Astrocyte (in vitro differentiated cells and primary cell): Measurements from ENCODE around the gene KHK. TPM values are rescaled to one million over a fixed set of nuclear protein-coding genes. Genes with fewer than 3 reads are reported as not detected.

Source experiments
- DNase-seq: peaks from one replicate; pipeline ENCODE4 v3.0.0-alpha.2; 2010; ENCODE audit warnings: low read depth
- FAIRE-seq: peaks from 2 replicates; lab custom pipeline; 2011; peaks lifted over from hg19 to GRCh38; lab: Jason Lieb, UNC
- H2AFZ ChIP-seq: 2 replicates; pipeline ENCODE4 v1.6.0; 2012; ENCODE audit warnings: low read depth, low read length, inconsistent platforms
- H3K27ac ChIP-seq: 2 replicates; pipeline ENCODE4 v1.5.1; 2011; ENCODE audit warnings: low read depth, low read length, inconsistent platforms
- H3K27me3 ChIP-seq: 2 replicates; pipeline ENCODE4 v1.6.0; 2011; ENCODE audit warnings: low read length, inconsistent platforms; ENCODE audit not compliant: insufficient read depth
- H3K36me3 ChIP-seq: 2 replicates; pipeline ENCODE4 v1.5.1; 2011; ENCODE audit warnings: low read length, inconsistent platforms; ENCODE audit not compliant: insufficient read depth
- H3K4me1 ChIP-seq: 2 replicates; pipeline ENCODE4 v1.5.1; 2011; ENCODE audit warnings: low read length, inconsistent platforms; ENCODE audit not compliant: insufficient read depth
- H3K4me2 ChIP-seq: 2 replicates; pipeline ENCODE4 v1.6.0; 2012; ENCODE audit warnings: low read length, inconsistent platforms
- H3K4me3 ChIP-seq: 2 replicates; pipeline ENCODE4 v1.5.1; 2011; ENCODE audit warnings: low read depth, mild to moderate bottlenecking, low read length, inconsistent platforms; ENCODE audit not compliant: insufficient read depth
- H3K79me2 ChIP-seq: 2 replicates; pipeline ENCODE4 v1.6.0; 2012; ENCODE audit warnings: mild to moderate bottlenecking, low read length, inconsistent platforms; ENCODE audit not compliant: insufficient read depth
- H3K9ac ChIP-seq: 2 replicates; pipeline ENCODE4 v1.6.0; 2012; ENCODE audit warnings: mild to moderate bottlenecking, low read length, inconsistent platforms
- H3K9me3 ChIP-seq: 2 replicates; pipeline ENCODE4 v1.5.1; 2012; ENCODE audit warnings: low read depth, mild to moderate bottlenecking, low read length, inconsistent platforms; ENCODE audit not compliant: insufficient read depth
- H4K20me1 ChIP-seq: 2 replicates; pipeline ENCODE4 v1.6.0; 2012; ENCODE audit warnings: low read length, inconsistent platforms; ENCODE audit not compliant: insufficient read depth
- H3K27ac Mint-ChIP-seq: one replicate; pipeline ENCODE4 v1.8.0; 2021; ENCODE audit warnings: mild to moderate bottlenecking, mixed read lengths; ENCODE audit not compliant: unreplicated experiment
- H3K27me3 Mint-ChIP-seq: one replicate; pipeline ENCODE4 v1.8.0; 2021; ENCODE audit warnings: low read depth, mixed read lengths; ENCODE audit not compliant: unreplicated experiment
- H3K36me3 Mint-ChIP-seq: one replicate; pipeline ENCODE4 v1.8.0; 2021; ENCODE audit warnings: low read depth, mixed read lengths; ENCODE audit not compliant: unreplicated experiment
- H3K4me1 Mint-ChIP-seq: one replicate; pipeline ENCODE4 v1.8.0; 2021; ENCODE audit warnings: low read depth, mixed read lengths; ENCODE audit not compliant: unreplicated experiment
- H3K4me3 Mint-ChIP-seq: one replicate; pipeline ENCODE4 v1.8.0; 2021; ENCODE audit warnings: mild to moderate bottlenecking, moderate library complexity, mixed read lengths; ENCODE audit not compliant: unreplicated experiment
- H3K9me3 Mint-ChIP-seq: one replicate; pipeline ENCODE4 v1.8.0; 2021; ENCODE audit warnings: mild to moderate bottlenecking, mixed read lengths; ENCODE audit not compliant: unreplicated experiment
- CTCF ChIP-seq: IDR thresholded peaks from 2 replicates; pipeline ENCODE4 v1.5.1; 2011; ENCODE audit warnings: low read depth, mild to moderate bottlenecking, inconsistent platforms, low read length, moderate library complexity; ENCODE audit not compliant: insufficient read depth
- EZH2 ChIP-seq: IDR thresholded peaks from 2 replicates; pipeline ENCODE4 v1.6.1; 2012; ENCODE audit warnings: mild to moderate bottlenecking, low read length, inconsistent platforms; ENCODE audit not compliant: insufficient read depth
- total RNA-seq: library from RNA; stranded (reverse); gene quantifications from 2 replicates; pipeline ENCODE4 v1.2.1, GENCODE V29; 2021

The KHK gene
- total RNA-seq, 1 donor from 2014 or later: 0.95 TPM

GRCh38 chr2:27087823-27088410, 1.3 kb downstream of the KHK start:
- Histone ChIP-seq H2AFZ (no peak overlapping the region), H4K20me1 (peaks cover 3% of the 10 kb centered on the region), H3K27me3 (no peaks in the 10 kb centered on the region), H3K27ac (no peak overlapping the region), H3K9me3 (no peaks in the 10 kb centered on the region), H3K79me2 (no peaks in the 10 kb centered on the region), H3K36me3 (peaks cover 2% of the 10 kb centered on the region), H3K4me3 (no peak overlapping the region), H3K4me1 (peaks cover 19% of the 10 kb centered on the region), H3K4me2 (no peak overlapping the region), H3K9ac (no peak overlapping the region)
- H3K4me3 Mint-ChIP-seq: no peak overlapping the region
- no peaks in the 10 kb centered on the region for H3K9me3 Mint-ChIP-seq
- no peak for TF ChIP-seq CTCF
- TF ChIP-seq EZH2: no peak
- DNase-seq (no peak), FAIRE-seq (no peak)
- no peaks in the 10 kb centered on the region for H3K36me3 Mint-ChIP-seq
- H3K27me3 Mint-ChIP-seq: peaks cover 21% of the 10 kb centered on the region
- peaks cover 2% of the 10 kb centered on the region for H3K4me1 Mint-ChIP-seq
- H3K27ac Mint-ChIP-seq: no peak overlapping the region

GRCh38 chr2:27088634-27089033, 2.1 kb downstream of the KHK start:
- Mint-ChIP-seq H3K4me1 (no peaks in the 10 kb centered on the region), H3K36me3 (no peaks in the 10 kb centered on the region), H3K27ac (peak overlapping the region; percentile 18), H3K9me3 (peaks cover 1% of the 10 kb centered on the region), H3K4me3 (no peak overlapping the region), H3K27me3 (peaks cover 22% of the 10 kb centered on the region)
- H3K4me1 ChIP-seq: peaks cover 19% of the 10 kb centered on the region
- no peaks in the 10 kb centered on the region for H3K36me3 ChIP-seq
- TF ChIP-seq CTCF (no peak), EZH2 (no peak)
- DNase-seq (no peak), FAIRE-seq (no peak)
- no peaks in the 10 kb centered on the region for H3K9me3 ChIP-seq
- H3K9ac ChIP-seq: no peak overlapping the region
- H2AFZ ChIP-seq: no peak overlapping the region
- H3K27ac ChIP-seq: no peak overlapping the region
- no peak overlapping the region for H3K4me3 ChIP-seq
- H3K79me2 ChIP-seq: no peaks in the 10 kb centered on the region
- H4K20me1 ChIP-seq: peaks cover 3% of the 10 kb centered on the region
- no peak overlapping the region for H3K4me2 ChIP-seq
- no peaks in the 10 kb centered on the region for H3K27me3 ChIP-seq
